Measurements from ENCODE around the gene PLD6. TPM values are rescaled to one million over a fixed set of nuclear protein-coding genes. Genes with fewer than 3 reads are reported as not detected.

The PLD6 gene
- total RNA-seq, 1 experiment from 2014 or later, result 0.09 TPM

- no peak overlapping the region for H3K4me3 Mint-ChIP-seq
Observed at GRCh38 chr17:17161121-17161520, 45.0 kb downstream of the PLD6 start.

More at GRCh38 chr17:17161121-17161520, 45.0 kb downstream of the PLD6 start:
- no peak for TF ChIP-seq CTCF (conservative IDR thresholded peaks at IDR 0.05)
- no peaks in the 10 kb centered on the region for H3K79me1 ChIP-seq (ENCODE audit: insufficient read depth, low read depth, low read length, poor library complexity, severe bottlenecking)
- Mint-ChIP-seq H3K4me1 (no peaks in the 10 kb centered on the region), H3K9me3 (no peaks in the 10 kb centered on the region), H3K27me3 (ENCODE audit: low read depth) (no peaks in the 10 kb centered on the region), H3K27ac (no peak overlapping the region), H3K36me3 (ENCODE audit: insufficient read depth in 1 of 3, low read depth in 3 of 3) (peaks cover 23 to 64% (median 54%) of the 10 kb centered on the region in 3 experiments; a peak in 6 of 7 replicates)
- no peak overlapping the region for H3K56ac ChIP-seq (ENCODE audit: insufficient read length, low read depth, low read length)
- H3K4me2 ChIP-seq (ENCODE audit: insufficient read depth, insufficient read length, low read length), result no peak overlapping the region
- H3K9ac ChIP-seq (ENCODE audit: extremely low read depth, insufficient read length, low read length), result no peak overlapping the region
- no peak overlapping the region for H2AFZ ChIP-seq (ENCODE audit: low read length)
- no peak overlapping the region for H3K27ac ChIP-seq (ENCODE audit: insufficient read length, low read depth, low read length)
- no peak overlapping the region for H2AK5ac ChIP-seq (ENCODE audit: insufficient read length, low read length)
- no peak overlapping the region for H2BK120ac ChIP-seq (ENCODE audit: low read depth, low read length, poor library complexity, severe bottlenecking)
- H2BK5ac ChIP-seq (ENCODE audit: insufficient read length, low read length), result no peak overlapping the region
- no peak overlapping the region for H3K18ac ChIP-seq (ENCODE audit: insufficient read length, low read depth, low read length)
- no peaks in the 10 kb centered on the region for H4K20me1 ChIP-seq (ENCODE audit: control insufficient read depth, insufficient read depth, insufficient read length)
- H3K79me2 ChIP-seq (ENCODE audit: insufficient read depth, low read length), result no peaks in the 10 kb centered on the region
- no peak overlapping the region for H3K4ac ChIP-seq (ENCODE audit: low read depth, low read length)
- no peak overlapping the region for H2BK15ac ChIP-seq (ENCODE audit: low read depth, low read length)
- no peak overlapping the region for H4K91ac ChIP-seq (ENCODE audit: insufficient read length, low read depth, low read length)
- H3K9me3 ChIP-seq (ENCODE audit: control insufficient read depth, low read depth, low read length), result no peaks in the 10 kb centered on the region
- H3K14ac ChIP-seq (ENCODE audit: insufficient read depth, low read length), result no peak overlapping the region
- H3K23me2 ChIP-seq (ENCODE audit: insufficient read length, low read depth, low read length, poor library complexity, severe bottlenecking), result no peaks in the 10 kb centered on the region
- no CpG with 5 or more reads among the region's 6 CpGs for WGBS (ENCODE audit: extremely low coverage, insufficient read length, low lambda C conversion rate)
- no peak overlapping the region for H3K23ac ChIP-seq (ENCODE audit: insufficient read length, low read depth, low read length)
- no peak overlapping the region for H2BK20ac ChIP-seq (ENCODE audit: low read depth, low read length, poor library complexity, severe bottlenecking)
- no peak for DNase-seq
- H3K4me1 ChIP-seq (ENCODE audit: insufficient read depth, low read length), result no peaks in the 10 kb centered on the region
- no peak overlapping the region for H2BK12ac ChIP-seq (ENCODE audit: insufficient read length, low read depth, low read length)
- no peaks in the 10 kb centered on the region for H3K27me3 ChIP-seq (ENCODE audit: insufficient read depth, low read length)
- H4K8ac ChIP-seq (replicated peaks; ENCODE audit: insufficient read length, low read depth, low read length), result no peak overlapping the region
- H3T11ph ChIP-seq (ENCODE audit: low read length), result no peak overlapping the region
- no peak overlapping the region for H4K5ac ChIP-seq (ENCODE audit: insufficient read length, low read depth, low read length)

All from H9 (cell line).